ENCODE results near the gene GDI1.
A peak's percentile ranks its signal among the peaks of the same experiment; 100 is the strongest.

The GDI1 gene

GRCh38 chrX:154436983-154437752 is at the start of gene GDI1:
Gene GDI1 (plus strand): TSS chrX:154437154. CDS start chrX:154437255, 101 bp downstream.
- ChIA-PET POLR2A (interaction anchor here (1.9 kb wide), 1 partner anchor 39 kb away, joined by 4 read pairs; the partner anchor contains the start of gene RPL10), CTCF (no interaction called here)
- Histone ChIP-seq H3K27ac (ENCODE audit: extremely low read depth, low read depth, low read length) (peak within 1 kb of the TSS; percentile 95), H3K9me3 (ENCODE audit: control insufficient read depth, insufficient read depth, low read depth, low read length) (no peaks in the 10 kb centered on the region), H3K36me3 (ENCODE audit: control insufficient read depth in 2 of 2, insufficient read depth in 1 of 2, low read length in 2 of 2) (peaks cover 7 to 84% of the 10 kb centered on the region in 2 experiments; a peak in 2 of 3 replicates), H3K4me3 (ENCODE audit: low read depth, low read length) (peak within 1 kb of the TSS; percentile 69), H3K4me1 (ENCODE audit: control insufficient read depth, insufficient read depth, low read length) (no peaks in the 10 kb centered on the region)
- TF ChIP-seq KLF9 (tag by site-specific recombination; IDR thresholded peaks at IDR 0.05; ENCODE audit: low read depth) = peak; percentile 68
- TF ChIP-seq ZSCAN4 (tag by site-specific recombination; IDR thresholded peaks at IDR 0.05) = no peak
- no peak for TF ChIP-seq HOXD13 (CRISPR knock-in tag; IDR thresholded peaks at IDR 0.05; ENCODE audit: borderline replicate concordance)
- 0 out of 2 replicates have a peak, but pooled peaks have one; percentile 13 for TF ChIP-seq WT1 (tag by site-specific recombination; IDR thresholded peaks at IDR 0.05)
- TF ChIP-seq ZSCAN30 (tag by site-specific recombination; IDR thresholded peaks at IDR 0.05) = peak; percentile 47; the same call in 1 of the 2 replicates
- no peak for TF ChIP-seq ZNF677 (tag by site-specific recombination; IDR thresholded peaks at IDR 0.05)
- TF ChIP-seq KLF8 (tag by site-specific recombination; IDR thresholded peaks at IDR 0.05) = peak; percentile 59; the same call in 1 of the 2 replicates
- TF ChIP-seq SP2 (tag by site-specific recombination; IDR thresholded peaks at IDR 0.05) = peak; percentile 19; the same call in 1 of the 2 replicates
- TF ChIP-seq ZFHX2 (tag by site-specific recombination; conservative IDR thresholded peaks at IDR 0.05) = peak; percentile 44
- TF ChIP-seq SP7 (tag by site-specific recombination; IDR thresholded peaks at IDR 0.05) = peak; percentile 27; the same call in 1 of the 2 replicates
- TF ChIP-seq KLF1 (tag by site-specific recombination; IDR thresholded peaks at IDR 0.05) = peak; percentile 64
- 0 out of 2 replicates have a peak, but pooled peaks have one; percentile 20 for TF ChIP-seq ZNF513 (tag by site-specific recombination; IDR thresholded peaks at IDR 0.05)
- TF ChIP-seq ZNF501 (tag by site-specific recombination; IDR thresholded peaks at IDR 0.05) = peak; percentile 22; the same call in 1 of the 2 replicates
- 0 out of 2 replicates have a peak, but pooled peaks have one; percentile 48 for TF ChIP-seq PATZ1 (tag by site-specific recombination; IDR thresholded peaks at IDR 0.05)
- TF ChIP-seq ZBTB20 (tag by site-specific recombination; IDR thresholded peaks at IDR 0.05) = peak; percentile 11; the same call in 1 of the 2 replicates
- TF ChIP-seq KLF17 (tag by site-specific recombination; IDR thresholded peaks at IDR 0.05) = peak; percentile 73
- TF ChIP-seq ZNF146 (tag by site-specific recombination; IDR thresholded peaks at IDR 0.05) = 0 out of 2 replicates have a peak, but pooled peaks have one; percentile 4
- peak; percentile 82 for TF ChIP-seq YY2 (tag by site-specific recombination; IDR thresholded peaks at IDR 0.05)
- TF ChIP-seq ZNF692 (tag by site-specific recombination; IDR thresholded peaks at IDR 0.05) = 0 out of 2 replicates have a peak, but pooled peaks have one; percentile 22
- no peak; the same call in 1 of the 2 replicates for TF ChIP-seq ZNF561 (tag by site-specific recombination; IDR thresholded peaks at IDR 0.05; ENCODE audit: borderline replicate concordance)
- TF ChIP-seq ZNF169 (tag by site-specific recombination; IDR thresholded peaks at IDR 0.05) = 0 out of 2 replicates have a peak, but pooled peaks have one; percentile 55
- peak; percentile 79 for TF ChIP-seq KLF16 (tag by site-specific recombination; IDR thresholded peaks at IDR 0.05)
- no peak for TF ChIP-seq ZNF398 (tag by site-specific recombination; IDR thresholded peaks at IDR 0.05)
- peak; percentile 88 for TF ChIP-seq ZNF10 (tag by site-specific recombination; IDR thresholded peaks at IDR 0.05)
- peak; percentile 26; the same call in 1 of the 2 replicates for TF ChIP-seq GLIS1 (tag by site-specific recombination; IDR thresholded peaks at IDR 0.05)
- peak; percentile 71; the same call in 1 of the 2 replicates for TF ChIP-seq GLIS2 (tag by site-specific recombination; IDR thresholded peaks at IDR 0.05)

Data from HEK293 (cell line).